GM12864 (cell line): ENCODE measurements around the gene UFC1.

Source experiments
- DNase-seq: peaks from one replicate; pipeline ENCODE4 v3.0.0-alpha.2; 2011; ENCODE audit warnings: low read depth
- H3K4me3 ChIP-seq: 2 replicates; pipeline ENCODE4 v1.5.1; 2011; ENCODE audit warnings: mild to moderate bottlenecking, low read depth, low read length, control low read depth
- TF ChIP-seq, protein P1 (sequence below): IDR thresholded peaks from 2 replicates; pipeline ENCODE4 v1.5.1; 2011; ENCODE audit warnings: low read depth, mild to moderate bottlenecking, moderate library complexity, low read length, control low read depth, inconsistent platforms; ENCODE audit errors: missing control alignments

UFC1 gene

GRCh38 chr1:161117759-161118581, 35.8 kb upstream of the UFC1 start, which contains the start of the genes NIT1 and PFDN2:
Gene NIT1 (plus strand): TSS chr1:161118105. CDS start chr1:161118177, 72 bp downstream.
Gene PFDN2 (minus strand): TSS chr1:161118037. CDS start chr1:161118026, 11 bp downstream.
- H3K4me3 ChIP-seq: peak within 1 kb of the TSS; percentile 87
- DNase-seq: no peak
- TF ChIP-seq, protein P1, sequence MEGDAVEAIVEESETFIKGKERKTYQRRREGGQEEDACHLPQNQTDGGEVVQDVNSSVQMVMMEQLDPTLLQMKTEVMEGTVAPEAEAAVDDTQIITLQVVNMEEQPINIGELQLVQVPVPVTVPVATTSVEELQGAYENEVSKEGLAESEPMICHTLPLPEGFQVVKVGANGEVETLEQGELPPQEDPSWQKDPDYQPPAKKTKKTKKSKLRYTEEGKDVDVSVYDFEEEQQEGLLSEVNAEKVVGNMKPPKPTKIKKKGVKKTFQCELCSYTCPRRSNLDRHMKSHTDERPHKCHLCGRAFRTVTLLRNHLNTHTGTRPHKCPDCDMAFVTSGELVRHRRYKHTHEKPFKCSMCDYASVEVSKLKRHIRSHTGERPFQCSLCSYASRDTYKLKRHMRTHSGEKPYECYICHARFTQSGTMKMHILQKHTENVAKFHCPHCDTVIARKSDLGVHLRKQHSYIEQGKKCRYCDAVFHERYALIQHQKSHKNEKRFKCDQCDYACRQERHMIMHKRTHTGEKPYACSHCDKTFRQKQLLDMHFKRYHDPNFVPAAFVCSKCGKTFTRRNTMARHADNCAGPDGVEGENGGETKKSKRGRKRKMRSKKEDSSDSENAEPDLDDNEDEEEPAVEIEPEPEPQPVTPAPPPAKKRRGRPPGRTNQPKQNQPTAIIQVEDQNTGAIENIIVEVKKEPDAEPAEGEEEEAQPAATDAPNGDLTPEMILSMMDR: no peak

DNA sequence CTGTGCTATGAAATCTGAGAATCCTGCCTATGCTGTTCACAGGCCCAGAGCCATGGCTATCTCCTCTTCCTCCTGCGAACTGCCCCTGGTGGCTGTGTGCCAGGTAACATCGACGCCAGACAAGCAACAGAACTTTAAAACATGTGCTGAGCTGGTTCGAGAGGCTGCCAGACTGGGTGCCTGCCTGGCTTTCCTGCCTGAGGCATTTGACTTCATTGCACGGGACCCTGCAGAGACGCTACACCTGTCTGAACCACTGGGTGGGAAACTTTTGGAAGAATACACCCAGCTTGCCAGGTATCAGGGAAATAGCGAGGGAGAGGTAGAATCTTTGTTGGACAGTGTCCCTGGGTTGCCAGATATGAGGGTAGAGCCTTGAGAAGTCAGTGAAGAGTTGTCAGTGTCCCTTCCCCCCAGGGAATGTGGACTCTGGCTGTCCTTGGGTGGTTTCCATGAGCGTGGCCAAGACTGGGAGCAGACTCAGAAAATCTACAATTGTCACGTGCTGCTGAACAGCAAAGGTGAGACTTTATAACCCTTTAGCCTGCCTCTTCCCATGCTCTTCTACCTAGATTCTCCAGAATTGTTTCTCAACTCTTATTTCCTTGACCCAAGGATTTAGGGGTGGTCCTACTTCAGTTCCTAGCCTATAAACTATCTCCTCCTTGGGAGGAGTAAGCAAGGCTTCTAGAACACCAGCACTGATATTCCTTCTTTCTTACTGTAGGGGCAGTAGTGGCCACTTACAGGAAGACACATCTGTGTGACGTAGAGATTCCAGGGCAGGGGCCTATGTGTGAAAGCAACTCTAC, 34.5 kb upstream of the UFC1 start:
- peak overlapping the region; percentile 87 for H3K4me3 ChIP-seq
- TF ChIP-seq, protein P1: peak; percentile 53
- no peak for DNase-seq

DNA sequence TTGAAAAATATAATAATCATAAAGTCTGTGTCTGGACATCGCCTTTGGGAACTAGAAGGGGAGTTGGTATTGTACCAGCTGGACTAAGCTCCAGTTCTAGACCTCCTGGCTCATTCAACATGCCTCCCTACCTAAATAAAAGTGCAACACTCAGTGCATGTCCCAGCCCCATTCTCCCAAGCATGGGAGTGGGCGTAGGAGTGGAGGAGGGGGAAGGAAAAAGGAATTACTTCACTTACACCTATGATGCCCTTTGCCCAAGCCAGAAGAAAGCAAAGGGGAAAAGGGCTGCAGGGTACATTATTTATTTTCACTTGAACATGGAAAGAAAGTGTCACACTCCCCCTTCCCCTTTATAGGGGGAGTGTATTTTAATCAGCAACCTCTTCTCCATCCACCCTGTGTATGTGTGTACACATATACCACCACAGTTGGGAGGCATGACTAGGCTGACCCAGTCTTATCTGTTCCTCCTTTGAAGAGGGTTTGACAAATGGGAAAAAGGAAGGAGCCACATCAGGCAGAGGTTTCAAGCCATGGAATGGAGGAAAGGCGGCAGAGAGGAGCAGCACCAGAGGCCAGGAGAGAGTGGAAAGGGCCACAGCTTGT, 32.6 kb upstream of the UFC1 start:
- TF ChIP-seq, protein P1: no peak
- no peak for DNase-seq
- H3K4me3 ChIP-seq: no peak overlapping the region

DNA sequence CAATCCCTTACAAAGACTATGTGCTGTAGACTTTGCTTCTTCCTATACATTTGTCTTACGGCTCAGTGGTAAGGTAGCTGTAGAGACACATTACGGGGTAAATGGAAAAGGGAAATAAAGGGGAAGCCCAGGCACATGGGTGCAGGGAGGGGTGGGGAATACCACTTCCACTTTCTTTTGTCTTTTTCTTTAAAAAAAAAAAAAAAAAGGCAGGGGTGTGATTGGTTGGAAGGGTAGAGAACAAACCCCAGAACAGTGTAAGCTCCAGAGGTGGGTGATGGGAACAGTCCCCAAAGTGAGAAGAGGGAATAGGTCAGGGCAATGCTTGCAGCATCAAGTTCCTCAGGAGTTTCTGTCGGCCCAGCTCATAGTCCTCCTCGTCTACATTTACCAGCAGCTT, 31.9 kb upstream of the UFC1 start:
- H3K4me3 ChIP-seq: no peak overlapping the region
- TF ChIP-seq, protein P1: no peak
- DNase-seq: no peak

DNA sequence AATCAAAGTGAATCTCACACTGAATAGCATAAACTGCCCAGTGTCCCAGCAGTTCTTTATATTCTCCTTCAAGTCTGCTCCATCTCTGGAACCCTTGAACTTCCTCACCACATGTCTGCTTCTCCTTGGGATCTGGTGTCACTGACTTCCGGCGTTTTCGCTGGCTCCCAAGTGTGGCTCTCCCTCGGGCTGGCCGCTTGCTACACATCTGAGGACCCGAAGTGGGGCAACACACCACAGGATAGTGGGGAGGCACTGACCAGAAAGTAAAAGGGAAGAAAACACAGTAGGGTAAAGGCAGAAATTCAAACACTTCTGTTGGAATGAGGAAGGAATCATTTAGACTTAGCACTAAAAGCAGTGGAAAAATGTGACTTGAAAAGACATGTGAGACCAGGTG, 30.8 kb upstream of the UFC1 start:
- no peak for DNase-seq

DNA sequence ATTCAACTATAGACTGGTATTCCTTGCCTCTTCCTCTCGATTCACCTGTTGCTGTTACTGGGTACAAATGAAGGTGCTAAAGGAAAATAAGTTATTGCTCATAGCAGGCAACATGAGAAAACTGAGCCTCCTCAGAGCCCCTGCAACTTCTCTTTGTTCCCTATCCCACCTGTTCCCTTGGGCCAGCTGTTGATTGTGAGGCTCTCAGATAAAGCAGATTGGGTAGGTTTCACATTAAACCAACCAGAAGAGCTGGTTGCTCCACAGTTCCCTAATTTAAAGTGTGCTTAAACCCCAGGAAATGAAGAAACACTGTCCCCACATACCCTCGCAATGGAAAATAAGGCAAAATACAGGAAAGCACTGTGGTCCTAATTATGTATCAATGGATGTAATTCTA, 26.1 kb upstream of the UFC1 start:
- H3K4me3 ChIP-seq: no peak overlapping the region
- TF ChIP-seq, protein P1: no peak
- DNase-seq: no peak

More for the DNA sequence above, 30.8 kb upstream of the UFC1 start:
- H3K4me3 ChIP-seq: no peak overlapping the region
- TF ChIP-seq, protein P1: no peak
